ENCODE data around the gene PLD1. TPM values are rescaled to one million over a fixed set of nuclear protein-coding genes. Genes with fewer than 3 reads are reported as not detected.

The PLD1 gene
- total RNA-seq, 2 donors from 2014 or later = 9.5 to 15.9 TPM

DNA sequence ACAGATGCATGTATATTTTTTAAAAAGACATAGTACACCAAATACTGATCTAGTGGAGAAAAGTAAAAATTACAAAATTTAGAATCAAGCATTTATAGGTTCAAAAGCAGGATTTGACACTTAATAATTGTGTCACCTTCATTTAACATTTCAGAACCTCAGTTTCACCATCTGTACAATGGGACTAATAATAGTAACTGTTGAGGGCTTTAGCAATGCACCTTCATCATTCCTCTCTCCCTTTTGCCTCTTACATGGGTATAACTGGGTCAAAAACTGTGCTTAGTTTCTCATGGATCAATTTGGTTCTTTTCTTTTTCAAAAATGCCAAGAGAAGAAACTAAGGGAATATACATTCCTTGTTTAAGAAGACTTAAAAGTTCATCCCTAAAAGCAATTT is 27.4 kb upstream of the PLD1 start:
- H3K9me3 Mint-ChIP-seq = no peaks in the 10 kb centered on the region
- H3K27me3 ChIP-seq (ENCODE audit: control insufficient read depth, insufficient read depth, low read length, poor library complexity, severe bottlenecking) = no peaks in the 10 kb centered on the region
- no peaks in the 10 kb centered on the region for H3K27me3 Mint-ChIP-seq (ENCODE audit: insufficient read depth)
- H3K27ac ChIP-seq (ENCODE audit: low read depth, low read length) = no peak overlapping the region
- peaks cover 34% of the 10 kb centered on the region for H3K4me1 Mint-ChIP-seq
- no peak overlapping the region for H3K4me3 ChIP-seq (ENCODE audit: low read length)
- TF ChIP-seq, protein P1, sequence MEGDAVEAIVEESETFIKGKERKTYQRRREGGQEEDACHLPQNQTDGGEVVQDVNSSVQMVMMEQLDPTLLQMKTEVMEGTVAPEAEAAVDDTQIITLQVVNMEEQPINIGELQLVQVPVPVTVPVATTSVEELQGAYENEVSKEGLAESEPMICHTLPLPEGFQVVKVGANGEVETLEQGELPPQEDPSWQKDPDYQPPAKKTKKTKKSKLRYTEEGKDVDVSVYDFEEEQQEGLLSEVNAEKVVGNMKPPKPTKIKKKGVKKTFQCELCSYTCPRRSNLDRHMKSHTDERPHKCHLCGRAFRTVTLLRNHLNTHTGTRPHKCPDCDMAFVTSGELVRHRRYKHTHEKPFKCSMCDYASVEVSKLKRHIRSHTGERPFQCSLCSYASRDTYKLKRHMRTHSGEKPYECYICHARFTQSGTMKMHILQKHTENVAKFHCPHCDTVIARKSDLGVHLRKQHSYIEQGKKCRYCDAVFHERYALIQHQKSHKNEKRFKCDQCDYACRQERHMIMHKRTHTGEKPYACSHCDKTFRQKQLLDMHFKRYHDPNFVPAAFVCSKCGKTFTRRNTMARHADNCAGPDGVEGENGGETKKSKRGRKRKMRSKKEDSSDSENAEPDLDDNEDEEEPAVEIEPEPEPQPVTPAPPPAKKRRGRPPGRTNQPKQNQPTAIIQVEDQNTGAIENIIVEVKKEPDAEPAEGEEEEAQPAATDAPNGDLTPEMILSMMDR (conservative IDR thresholded peaks at IDR 0.05) = no peak
- H3K27ac Mint-ChIP-seq = no peak overlapping the region
- H3K4me1 ChIP-seq (ENCODE audit: control insufficient read depth, insufficient read depth, low read length) = peaks cover 11% of the 10 kb centered on the region
- no peaks in the 10 kb centered on the region for H3K36me3 ChIP-seq (ENCODE audit: control insufficient read depth, insufficient read depth, low read length)
- H3K4me3 Mint-ChIP-seq = no peak overlapping the region
- no peaks in the 10 kb centered on the region for H3K9me3 ChIP-seq (ENCODE audit: control insufficient read depth, low read length)
- H3K36me3 Mint-ChIP-seq (ENCODE audit: low read depth) = no peaks in the 10 kb centered on the region
- DNase-seq = no peak
- no peak overlapping the region for H3K9ac ChIP-seq (ENCODE audit: extremely low read depth, low read length, poor library complexity, severe bottlenecking)

DNA sequence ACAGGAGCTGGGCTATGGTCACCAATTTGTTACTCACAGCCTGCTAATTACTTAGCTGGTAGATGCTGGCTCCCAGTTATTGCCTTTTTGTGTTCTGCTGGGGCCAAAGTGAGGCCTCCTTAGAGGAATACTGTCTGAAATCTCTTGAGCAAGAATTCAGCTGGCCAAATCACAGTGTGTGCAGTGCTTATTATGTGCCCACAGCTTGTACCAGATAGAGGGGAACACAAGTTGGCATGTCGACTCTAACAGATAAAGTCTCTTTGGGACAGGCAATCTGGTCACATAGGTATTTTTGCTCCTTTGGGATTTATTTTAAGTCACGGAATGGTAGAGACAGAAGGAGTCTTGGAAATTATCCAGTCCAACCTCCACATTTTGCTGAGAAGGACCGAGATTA is 26.6 kb upstream of the PLD1 start:
- H3K4me1 Mint-ChIP-seq = peaks cover 34% of the 10 kb centered on the region
- H3K4me3 ChIP-seq (ENCODE audit: low read length) = no peak overlapping the region
- H3K36me3 Mint-ChIP-seq (ENCODE audit: low read depth) = no peaks in the 10 kb centered on the region
- H3K4me3 Mint-ChIP-seq = no peak overlapping the region
- H3K27ac ChIP-seq (ENCODE audit: low read depth, low read length) = no peak overlapping the region
- no peak overlapping the region for H3K27ac Mint-ChIP-seq
- no peaks in the 10 kb centered on the region for H3K27me3 ChIP-seq (ENCODE audit: control insufficient read depth, insufficient read depth, low read length, poor library complexity, severe bottlenecking)
- no peaks in the 10 kb centered on the region for H3K27me3 Mint-ChIP-seq (ENCODE audit: insufficient read depth)
- H3K4me1 ChIP-seq (ENCODE audit: control insufficient read depth, insufficient read depth, low read length) = peaks cover 11% of the 10 kb centered on the region
- DNase-seq = no peak
- TF ChIP-seq, protein P1 (conservative IDR thresholded peaks at IDR 0.05) = no peak
- H3K9me3 Mint-ChIP-seq = no peaks in the 10 kb centered on the region
- 94 to 100% methylated on average over 1 to 3 of the region's 3 CpGs for WGBS, 2 experiments (ENCODE audit: insufficient coverage in 1 of 2, insufficient read length in 1 of 2)
- H3K36me3 ChIP-seq (ENCODE audit: control insufficient read depth, insufficient read depth, low read length) = no peaks in the 10 kb centered on the region
- H3K9ac ChIP-seq (ENCODE audit: extremely low read depth, low read length, poor library complexity, severe bottlenecking) = no peak overlapping the region
- no peaks in the 10 kb centered on the region for H3K9me3 ChIP-seq (ENCODE audit: control insufficient read depth, low read length)

DNA sequence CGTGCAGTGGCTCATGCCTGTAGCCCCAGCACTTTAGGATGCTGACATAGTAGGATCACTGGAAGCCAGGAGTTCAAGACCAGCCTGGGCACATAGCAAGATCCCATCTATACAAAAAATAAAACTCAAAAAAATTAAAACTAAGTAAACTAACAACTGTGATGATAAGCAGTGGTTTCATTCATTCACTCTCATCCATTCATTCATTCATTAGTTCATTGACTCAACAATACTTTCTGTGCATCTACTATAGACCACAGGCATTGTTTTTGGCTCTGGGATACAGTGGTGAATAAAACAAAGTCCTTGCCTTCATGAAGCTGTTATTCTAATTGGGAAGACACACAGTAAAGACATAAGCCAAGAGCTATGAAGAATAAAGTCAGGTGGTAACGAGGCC is 25.3 kb upstream of the PLD1 start:
- Mint-ChIP-seq H3K9me3 (no peaks in the 10 kb centered on the region), H3K27me3 (ENCODE audit: insufficient read depth) (no peaks in the 10 kb centered on the region), H3K36me3 (ENCODE audit: low read depth) (no peaks in the 10 kb centered on the region), H3K4me1 (peaks cover 22% of the 10 kb centered on the region), H3K27ac (no peak overlapping the region), H3K4me3 (no peak overlapping the region)
- TF ChIP-seq, protein P1 (conservative IDR thresholded peaks at IDR 0.05) = no peak
- H3K27me3 ChIP-seq (ENCODE audit: control insufficient read depth, insufficient read depth, low read length, poor library complexity, severe bottlenecking) = no peaks in the 10 kb centered on the region
- no peak for DNase-seq
- peaks cover 9% of the 10 kb centered on the region for H3K4me1 ChIP-seq (ENCODE audit: control insufficient read depth, insufficient read depth, low read length)
- no peak overlapping the region for H3K4me3 ChIP-seq (ENCODE audit: low read length)
- no peaks in the 10 kb centered on the region for H3K36me3 ChIP-seq (ENCODE audit: control insufficient read depth, insufficient read depth, low read length)
- H3K27ac ChIP-seq (ENCODE audit: low read depth, low read length) = no peak overlapping the region
- H3K9me3 ChIP-seq (ENCODE audit: control insufficient read depth, low read length) = no peaks in the 10 kb centered on the region
- no peak overlapping the region for H3K9ac ChIP-seq (ENCODE audit: extremely low read depth, low read length, poor library complexity, severe bottlenecking)
- 97 to 100% methylated on average over 1 to 2 of the region's 2 CpGs for WGBS, 2 experiments (ENCODE audit: insufficient coverage in 1 of 2, insufficient read length in 1 of 2)

Measured in endodermal cell (in vitro differentiated cells).